Suppressor macrophage (primary cell): Measurements from ENCODE around the gene CPNE2.

Experiments used
- DNase-seq, 4 experiments: peaks; one replicate each; pipeline ENCODE4 v3.0.0-alpha.2; 2020 to 2022

The CPNE2 gene

DNA sequence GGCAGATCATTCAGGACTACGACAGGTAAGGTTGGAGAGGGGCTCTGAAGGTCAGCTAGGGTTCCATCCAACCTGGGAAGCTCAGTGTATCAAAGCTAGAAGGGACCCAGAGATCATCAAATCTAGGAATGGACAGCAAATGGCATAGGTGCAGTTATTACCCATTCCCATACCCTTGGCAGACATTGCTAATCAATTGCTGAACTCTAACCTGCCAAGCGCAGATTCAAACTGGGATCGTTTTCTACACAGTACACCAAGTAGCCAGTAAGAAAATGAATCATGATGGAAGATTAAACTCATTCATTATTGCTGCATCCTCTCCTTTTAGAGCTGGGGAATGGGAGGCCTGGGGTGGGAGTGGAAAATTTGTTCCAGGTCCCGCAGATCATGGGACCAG lies 33.6 kb downstream of the CPNE2 start:
- DNase-seq: no peak

DNA sequence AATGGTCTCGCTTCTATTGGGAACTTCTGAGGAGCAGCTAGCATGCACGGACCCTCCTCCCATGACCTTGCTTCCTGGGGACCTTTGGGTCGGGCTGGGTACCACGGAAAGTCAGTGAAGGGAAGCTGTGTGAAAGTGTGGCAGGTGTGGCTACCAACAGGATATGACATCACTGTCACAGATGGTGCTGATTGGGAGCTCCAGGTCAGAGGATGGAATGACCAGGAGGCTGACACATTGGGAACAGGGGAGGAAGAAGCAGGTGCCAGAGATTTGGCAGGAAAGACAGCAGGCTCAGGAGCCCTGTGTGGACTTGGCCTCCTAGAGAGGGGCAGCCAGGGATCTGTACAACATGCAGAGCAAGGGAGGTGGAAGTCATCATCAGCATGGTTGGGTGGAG lies 34.0 kb downstream of the CPNE2 start:
- DNase-seq: no peak

DNA sequence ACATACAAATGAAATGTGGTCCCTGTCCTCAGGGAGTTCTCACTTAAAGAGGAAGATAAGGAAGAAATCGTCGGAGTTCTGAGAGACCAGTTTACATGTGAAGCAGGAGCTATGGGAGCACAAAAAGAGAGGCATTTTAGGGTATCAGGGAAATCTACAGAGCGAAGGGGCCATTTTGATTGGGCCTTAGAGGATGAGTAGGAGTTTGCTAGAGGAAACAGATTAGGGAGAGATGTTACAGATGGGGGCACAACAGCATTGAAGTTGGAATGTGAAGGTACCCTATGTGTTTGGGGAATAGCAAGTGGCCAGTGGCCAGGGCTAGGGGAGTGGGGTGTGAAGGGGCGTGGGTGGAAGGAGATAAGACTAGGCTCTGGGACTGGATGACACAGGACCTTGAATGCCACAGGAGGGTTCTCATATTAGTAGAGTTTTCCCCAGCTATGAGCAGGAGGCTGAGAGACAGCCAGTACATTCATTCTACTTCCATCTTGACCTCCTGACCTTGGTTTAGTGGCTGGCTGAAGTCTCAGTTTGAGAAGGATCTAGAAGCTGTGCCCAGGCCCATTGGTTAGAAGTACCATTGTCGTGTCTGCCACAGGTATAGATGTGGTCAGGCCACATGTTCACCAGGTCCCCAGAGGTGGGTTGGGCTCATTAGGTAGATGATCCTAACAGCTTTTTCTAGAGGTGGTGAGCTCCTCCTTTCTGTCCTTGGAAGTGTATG lies 34.8 kb downstream of the CPNE2 start:
- no peak for DNase-seq

DNA sequence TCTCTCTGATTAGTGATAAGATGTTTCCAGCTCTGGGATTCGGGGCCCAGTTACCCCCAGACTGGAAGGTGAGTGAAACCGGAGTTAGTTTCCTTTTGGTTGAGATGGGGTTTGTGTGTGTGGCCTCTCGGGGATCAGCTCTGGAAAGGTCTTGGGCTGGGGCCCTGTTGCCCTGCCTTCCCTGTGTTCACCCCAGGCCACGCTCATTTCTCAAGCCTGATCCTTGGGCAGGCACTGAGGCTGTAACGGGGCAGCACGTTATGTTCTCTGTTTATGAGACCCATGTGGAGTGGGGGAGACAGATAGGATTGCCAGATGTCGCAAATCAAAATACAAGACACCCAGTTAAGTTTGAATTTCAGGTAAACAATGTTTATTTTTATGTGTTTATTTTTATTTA lies 35.5 kb downstream of the CPNE2 start:
- DNase-seq: no peak

DNA sequence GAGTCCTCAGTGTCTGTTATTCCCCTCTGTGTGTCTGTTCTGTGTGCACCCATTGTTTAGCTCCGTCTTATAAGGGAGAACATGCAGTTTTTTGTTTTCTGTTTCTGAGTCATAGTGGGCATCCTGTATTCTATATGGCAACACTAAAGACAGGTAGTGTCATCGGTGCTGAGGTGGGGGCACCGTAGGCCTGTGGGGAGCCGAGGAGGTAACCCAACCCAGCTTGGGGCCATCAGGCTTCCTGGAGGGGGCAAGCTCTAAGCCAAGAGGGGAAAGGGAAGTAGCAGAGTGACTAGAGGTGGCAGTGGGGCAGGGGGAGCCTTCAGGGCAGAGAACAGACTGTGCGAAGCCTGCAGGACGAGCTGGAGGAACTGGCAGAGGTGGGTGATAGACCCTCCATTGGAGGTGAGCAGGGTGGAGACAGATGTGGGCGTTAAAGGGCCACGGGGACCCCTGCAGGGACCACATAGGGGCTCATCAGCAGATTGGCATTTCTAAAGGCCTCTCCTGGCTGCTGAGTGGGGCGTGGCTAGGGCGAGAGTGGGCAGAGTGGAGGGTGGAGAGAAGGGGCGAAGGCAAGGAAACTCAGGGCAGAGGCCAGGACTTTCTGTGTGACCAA lies 36.5 kb downstream of the CPNE2 start:
- DNase-seq: no peak

DNA sequence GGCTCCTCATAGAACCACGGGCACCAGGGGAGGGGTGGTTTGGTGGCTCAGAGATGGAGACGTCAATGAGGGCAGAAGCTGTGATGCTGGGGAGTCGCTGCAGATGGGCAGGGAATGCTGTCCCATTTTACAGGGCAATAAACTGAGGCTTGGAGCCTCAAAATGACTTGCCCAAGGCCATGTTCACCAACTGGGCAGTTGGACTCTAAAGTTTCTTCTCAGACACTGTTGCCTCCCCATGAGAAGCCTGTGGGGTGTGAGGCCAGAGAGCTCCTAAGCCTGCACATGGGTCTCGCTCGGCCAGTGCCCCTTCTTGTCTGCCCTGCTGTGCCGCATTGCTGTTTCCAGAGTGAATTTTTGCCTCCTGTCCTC lies 38.6 kb downstream of the CPNE2 start:
- no peak for DNase-seq

DNA sequence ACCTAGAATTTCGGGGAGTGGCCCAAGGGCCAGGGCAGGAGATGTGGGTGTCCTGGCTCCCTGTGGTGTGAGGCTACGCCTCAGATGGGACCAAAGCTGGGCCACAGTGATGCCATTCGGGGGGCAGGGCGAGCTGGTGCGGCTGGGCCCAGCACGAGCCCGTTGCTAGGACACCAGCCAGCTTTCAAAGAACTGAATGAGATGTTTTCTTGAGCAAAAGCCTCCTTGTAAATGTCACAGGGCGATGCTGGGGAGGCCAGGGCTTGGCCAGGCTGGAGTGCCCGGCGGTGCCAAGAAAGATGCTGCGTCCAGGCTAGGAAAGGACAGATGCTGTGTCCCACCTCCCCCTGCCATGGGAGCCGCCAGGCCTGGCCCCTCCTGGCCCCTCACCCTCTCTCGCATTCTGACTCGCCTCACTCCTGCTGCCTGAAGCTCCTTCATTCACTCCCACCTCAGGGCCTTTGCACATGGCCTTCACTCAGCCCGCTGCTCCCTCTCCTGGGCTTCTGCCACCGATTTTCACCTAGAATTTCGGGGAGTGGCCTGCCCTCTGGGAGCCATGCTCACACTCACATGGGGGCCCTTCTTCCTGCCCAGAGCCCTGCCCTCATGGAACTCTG lies 39.1 kb downstream of the CPNE2 start:
- DNase-seq: no peak

DNA sequence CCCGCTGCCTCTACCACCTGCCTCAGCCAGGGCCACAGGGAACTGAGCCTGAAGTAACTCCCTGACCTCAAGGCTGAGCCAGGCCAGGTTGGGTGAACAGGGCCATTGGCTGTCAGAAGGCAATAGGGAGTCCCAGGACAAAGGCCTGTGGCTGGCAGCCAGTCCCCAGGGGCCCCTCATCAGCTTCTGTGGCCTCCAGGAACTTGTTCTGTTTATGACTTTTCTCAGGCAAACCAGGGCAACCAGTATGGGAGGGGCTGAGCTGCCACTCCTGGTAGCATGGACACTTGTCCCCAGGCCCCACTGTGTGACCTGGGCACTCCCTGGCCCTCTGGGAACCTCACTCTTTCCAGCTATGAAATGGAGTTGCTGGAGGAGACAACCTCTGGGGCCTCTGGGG lies 40.1 kb downstream of the CPNE2 start:
- DNase-seq: no peak

DNA sequence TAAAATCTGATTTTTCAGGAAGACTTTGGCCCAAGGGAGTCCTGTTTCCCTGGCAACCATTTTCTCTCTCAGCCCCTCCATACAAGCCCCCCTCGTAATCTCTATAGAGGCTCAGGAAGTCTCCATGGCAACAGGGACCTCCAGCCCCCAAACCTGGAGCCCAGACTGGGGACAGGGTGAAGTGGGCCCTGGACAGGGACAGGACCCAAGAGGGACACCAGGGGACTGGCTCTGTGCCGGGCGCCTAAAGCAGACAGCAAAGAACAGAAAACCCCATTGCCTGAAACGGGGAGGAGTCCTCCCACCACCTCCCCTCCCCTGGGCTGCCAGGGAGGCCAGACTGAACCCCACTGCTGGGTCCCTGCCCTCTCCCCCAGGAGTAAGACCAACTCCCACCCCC lies 40.6 kb downstream of the CPNE2 start:
- DNase-seq: no peak

DNA sequence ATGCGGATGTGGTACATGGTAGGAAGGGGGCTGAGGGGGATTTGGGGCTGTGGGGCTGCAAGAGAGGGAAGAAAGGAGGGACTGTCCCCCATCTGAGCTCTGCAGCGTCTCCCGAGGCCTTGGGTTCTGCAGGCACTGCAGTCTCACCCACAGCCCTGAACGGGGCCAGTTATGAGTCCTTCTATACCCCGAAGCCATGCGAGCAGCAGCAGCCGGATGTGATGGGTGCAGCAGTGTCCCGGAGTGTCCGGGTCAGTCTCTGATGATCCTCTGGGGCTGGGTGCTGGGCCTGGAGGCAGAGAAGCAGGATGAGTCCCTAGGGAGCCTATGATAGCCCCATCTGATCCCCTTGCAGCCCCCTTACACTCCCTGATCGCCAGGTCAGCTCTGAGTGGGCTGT lies 41.5 kb downstream of the CPNE2 start:
- no peak for DNase-seq

DNA sequence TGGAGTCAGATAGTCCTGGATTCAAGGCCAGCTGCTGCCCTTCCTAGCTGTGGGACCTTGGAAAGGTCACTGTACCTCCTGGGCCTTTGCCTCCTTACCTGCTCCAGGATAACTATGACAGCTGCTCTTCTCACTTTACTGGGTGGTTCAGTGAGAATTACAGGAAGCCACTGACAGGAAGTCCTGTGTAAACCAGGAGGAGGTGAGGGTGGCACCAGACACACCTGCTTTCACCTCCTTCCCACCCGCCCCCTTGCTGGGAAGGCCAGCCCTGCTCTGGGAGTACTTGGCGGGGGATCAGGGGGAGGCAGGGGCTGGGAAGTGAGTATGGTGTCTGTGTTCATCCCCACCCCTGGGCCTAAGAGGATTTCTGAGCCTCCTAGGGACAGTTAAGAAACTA lies 42.6 kb downstream of the CPNE2 start:
- DNase-seq: no peak

DNA sequence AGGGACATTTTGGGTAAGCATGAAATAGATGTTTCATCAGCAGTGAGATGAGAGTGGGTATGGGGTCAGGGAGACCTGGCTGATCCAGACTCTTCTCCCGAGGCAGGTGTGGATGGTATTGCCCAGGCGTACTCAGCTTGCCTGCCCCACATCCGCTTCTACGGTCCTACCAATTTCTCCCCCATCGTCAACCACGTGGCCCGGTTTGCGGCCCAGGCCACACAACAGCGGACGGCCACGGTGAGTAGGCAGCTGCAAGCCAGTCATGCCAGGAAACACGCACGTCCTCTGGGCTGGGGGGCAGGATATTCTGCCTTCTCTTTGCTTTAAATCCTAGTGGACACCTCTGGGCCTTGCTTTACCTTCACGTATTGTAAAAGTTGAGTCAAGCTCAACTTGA lies 44.7 kb downstream of the CPNE2 start:
- DNase-seq: no peak

DNA sequence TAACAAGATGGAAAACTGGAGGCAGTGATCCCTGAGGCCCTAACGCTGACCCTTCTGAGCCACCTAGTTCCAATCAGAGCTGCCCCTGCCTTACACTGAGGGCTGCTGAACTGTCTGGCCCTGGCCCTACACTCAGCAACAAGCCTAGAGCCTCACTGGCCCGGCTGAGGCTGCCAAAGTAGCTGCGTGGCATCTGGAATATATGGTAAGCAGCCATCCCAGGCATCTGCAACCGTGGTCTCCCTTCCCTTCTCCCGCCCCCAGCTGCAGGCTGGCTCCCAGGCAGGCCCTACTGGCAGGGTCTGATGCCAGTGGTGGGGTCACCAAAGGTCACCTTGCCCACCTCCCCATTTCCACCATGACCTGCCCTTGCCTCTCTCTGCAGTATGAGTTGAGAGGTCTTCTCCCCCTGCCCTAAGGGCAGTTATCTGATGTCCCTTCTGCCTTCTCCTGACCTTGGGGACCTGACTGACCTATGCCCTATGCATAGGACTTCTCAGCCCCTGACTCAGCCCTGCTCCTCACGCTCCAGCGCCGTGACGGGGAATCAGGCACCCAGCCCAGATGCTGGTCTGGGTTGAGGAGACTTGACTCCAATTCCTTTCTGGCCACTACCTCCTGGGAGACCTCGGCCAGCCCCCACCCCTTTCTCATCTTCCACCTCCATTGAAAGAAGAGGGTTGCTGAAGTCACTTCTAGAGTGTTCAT lies 45.3 kb downstream of the CPNE2 start:
- no peak for DNase-seq

DNA sequence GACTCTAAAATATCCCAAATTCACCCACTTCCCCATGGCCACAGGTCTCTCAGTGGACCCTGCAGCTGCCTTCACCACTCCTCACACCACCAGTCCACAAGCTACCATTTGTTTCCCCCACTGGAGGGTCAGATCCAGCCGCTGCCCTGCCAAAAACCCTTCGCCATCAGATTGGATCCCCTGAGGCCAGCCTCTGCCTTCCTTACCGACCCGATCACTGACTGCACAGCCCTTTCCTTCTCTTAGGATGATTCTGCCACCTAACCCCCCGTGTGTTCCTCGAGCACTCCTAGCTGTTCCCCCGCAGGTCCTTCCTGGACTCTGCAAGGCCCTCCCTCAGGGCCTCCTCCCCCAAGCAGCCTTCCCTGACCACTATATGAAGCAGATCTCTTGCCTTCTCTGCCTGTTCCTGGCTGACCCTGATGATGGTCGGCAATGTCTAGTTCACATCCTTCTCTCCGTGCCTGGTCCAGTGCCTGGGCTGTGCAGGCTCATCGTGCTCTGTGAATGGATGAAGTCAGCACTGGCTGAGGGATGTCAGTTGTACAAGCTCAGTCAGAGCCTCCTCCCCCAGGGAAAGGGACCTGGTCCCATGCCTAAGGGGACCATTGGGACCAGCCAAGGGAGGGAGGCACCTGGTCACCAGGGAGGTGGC lies 46.0 kb downstream of the CPNE2 start:
- no peak for DNase-seq

DNA sequence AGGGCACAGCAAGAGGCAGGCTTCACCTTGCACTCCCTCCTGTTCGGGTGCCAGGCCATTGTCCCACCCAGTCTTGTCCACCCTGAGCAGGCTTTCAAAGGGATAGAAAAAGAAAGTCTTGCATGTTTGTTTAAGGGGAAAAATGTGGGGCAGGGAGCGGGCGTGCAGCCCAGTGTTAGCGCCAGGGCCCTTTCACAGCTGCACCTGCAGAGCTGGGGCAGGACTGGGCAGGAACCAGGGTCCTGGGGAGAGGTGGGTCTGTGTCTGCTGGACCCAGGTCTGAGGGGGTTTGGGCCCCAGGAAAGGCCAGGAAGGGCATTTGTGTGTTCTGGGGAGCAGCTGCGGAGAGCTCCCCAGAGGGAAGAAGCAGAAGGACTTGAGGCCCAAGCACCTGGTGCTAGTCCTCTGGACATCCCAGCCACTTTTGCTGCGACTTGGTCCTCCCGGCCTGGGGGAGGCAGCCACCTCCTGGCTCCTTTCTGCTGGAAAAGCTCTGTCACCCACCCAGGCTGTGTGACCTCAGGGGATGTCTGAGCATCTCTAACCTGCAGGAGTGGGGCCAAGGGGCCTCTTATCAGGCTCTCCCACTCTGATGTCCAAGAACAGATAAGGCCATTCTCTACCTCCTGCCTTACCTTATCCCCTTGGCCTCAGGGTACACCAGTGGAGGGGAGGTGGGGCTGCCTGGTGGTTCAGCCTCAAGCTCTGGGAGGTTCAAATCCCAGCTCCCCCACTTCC lies 48.7 kb downstream of the CPNE2 start:
- no peak for DNase-seq

DNA sequence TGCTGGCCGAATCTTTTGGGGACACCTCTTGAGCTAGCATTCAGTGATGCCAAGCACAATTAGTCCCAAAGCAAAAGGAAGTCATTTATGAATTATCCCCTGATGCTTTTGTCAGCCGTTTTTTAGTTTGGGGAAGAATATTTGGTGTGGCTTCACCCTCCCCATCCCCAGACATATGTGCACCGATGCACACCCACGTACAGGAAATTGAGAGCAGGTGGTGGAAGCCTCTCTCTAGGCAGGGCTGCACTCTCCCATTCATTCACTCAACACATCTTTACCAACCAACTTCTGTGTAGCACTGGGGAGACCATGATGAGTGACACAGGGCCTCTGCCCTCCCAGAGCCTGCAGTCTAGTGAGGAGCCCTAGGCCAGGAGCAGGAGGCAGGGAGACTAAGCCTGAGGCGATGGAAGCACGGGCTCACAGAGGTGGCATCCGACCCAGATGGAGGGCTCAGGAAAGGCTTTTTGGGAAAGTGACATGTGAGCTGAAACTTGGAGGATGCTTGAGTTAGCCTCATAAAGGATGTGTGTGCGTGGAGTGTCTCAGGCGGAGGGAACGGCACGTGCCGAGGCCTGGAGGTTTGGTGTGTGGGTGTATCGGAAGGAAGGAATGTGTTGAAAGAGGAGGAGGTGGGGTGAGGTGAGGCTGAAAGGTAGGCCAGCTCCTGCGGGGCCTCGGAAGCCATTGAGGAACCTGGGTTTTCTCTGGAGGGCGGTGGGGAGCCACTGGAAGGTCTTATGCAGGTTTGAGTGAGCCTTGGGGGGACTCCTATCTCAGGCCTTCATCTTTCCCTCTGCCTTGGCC lies 49.6 kb downstream of the CPNE2 start:
- DNase-seq: no peak

DNA sequence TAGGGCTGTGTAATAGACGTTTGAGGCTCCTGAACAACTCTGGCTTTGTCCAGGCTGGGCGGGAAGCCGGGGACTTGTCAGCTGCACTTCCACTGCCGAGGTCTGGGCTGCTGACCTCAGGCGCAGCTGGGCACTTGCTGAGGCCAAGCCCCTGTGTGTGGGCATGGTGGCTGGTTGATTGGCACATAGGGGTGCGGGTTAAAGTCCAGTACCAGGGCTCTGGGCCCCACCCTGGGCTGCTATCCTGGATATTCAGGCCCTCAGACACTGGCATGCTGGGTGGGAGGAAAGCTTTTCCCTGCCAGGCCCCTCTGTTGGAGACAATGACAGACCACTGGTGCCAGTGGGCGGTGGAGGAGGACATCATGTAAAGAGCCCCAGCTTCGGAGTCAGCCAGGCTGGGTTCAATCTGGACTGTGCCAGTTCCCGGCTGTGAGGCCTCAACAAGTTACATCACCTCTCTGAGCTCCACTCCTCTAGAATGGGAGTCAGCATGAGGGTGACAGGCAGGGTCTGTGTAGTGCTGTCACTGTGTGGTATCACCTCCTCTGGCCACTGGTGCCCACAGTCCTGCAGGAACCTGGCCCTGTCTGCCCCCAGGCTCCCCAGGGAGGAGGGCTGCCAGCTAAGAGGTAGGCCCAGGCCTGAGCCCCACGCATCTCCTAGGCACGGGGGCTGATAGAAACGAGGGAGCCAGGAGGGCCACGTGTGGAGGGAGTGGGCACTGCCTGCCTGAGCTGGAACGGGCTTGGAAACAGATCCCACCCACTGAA lies 51.0 kb downstream of the CPNE2 start:
- DNase-seq: no peak

DNA sequence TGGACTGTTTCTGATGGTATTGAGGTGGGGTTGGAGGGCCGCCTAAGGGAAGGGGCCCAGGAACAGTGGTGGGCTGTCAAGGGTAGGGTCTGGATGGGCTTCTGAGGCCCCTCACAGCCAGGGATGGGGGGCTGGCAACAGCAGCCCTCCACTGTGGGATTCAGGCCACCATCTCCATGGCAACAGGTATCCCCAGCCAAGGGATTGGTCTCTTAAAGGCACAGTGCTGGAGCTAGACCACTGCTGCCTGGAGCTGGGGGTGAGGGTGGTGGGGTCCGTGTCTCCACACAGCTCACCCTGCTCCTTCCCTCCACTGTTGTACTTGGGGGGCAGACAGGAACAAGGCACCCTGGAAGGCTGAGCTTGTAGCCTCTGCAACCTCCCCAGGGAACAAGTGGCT lies 51.6 kb downstream of the CPNE2 start:
- DNase-seq: no peak

DNA sequence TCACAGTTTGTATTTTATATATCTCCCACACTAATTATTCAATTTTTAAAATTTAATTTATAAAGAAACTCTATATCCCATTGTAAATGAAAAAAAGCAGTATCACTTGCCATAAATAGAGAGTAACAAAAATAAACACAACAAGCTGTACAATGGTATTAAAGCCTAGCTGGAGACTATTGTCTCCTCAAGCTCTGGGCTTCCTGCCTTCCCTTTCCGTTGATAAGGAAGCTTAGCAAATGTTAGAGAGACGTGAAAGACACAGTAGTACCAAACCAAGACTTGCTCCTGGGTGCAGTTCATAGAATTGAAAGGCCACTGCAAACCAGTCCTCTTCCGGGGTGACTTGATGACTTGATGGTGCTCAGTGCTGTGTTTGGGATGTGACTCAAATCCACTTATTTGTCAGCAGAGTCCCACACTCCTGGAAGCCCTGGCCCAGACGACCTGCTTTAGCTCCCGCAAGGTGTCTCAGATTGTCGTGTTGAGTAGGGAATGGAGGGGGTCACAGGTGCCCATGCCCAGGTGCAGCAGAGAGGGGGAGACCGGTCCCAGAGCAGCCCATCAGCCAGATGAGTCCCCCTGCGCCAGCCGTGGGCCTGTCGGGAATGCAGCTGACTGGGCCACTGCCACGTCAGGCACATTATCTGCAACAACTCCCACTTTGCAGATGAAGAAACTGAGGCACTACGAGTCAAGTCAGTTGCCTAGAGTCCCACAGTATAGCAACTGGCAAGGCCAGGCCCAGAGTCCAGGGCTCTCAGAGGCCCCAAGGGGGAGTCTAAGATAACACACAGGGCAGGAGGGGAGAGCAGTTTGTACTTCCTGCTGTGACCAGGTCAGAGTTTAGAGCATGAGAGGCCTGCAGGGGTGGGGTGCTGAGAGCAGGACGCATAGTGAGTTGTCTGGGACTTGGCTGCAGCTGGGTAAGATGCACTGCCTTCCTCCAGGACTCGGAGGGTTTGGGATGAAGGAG lies 53.0 kb downstream of the CPNE2 start:
- no peak for DNase-seq
